ENCODE data around the gene NPAS3. TPM values are rescaled to one million over a fixed set of nuclear protein-coding genes. Genes with fewer than 3 reads are reported as not detected.

The NPAS3 gene
- total RNA-seq, 1 donor, result 0.86 TPM

DNA sequence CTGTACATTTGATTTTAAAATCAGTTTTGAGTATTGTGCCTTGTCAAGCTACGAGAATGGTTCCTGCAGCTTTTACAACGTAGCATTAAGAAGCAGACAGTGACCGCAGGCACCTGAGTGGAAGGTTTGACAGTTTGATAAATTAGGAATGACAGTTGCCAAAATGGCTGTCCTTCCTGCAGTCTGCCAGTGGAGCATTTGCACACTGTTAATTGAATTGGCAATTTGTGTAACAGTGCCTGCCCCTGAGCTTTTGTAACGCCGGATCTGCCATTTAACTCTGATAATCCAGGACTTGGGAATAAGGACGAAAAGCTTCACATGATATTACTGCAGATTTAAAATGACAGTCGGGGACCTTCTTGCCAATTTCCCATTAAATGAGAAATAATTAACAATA lies 385.3 kb downstream of the NPAS3 start:
- H3K4me3 ChIP-seq (ENCODE audit: low read depth, low read length), result no peak overlapping the region
- TF ChIP-seq, protein P1, sequence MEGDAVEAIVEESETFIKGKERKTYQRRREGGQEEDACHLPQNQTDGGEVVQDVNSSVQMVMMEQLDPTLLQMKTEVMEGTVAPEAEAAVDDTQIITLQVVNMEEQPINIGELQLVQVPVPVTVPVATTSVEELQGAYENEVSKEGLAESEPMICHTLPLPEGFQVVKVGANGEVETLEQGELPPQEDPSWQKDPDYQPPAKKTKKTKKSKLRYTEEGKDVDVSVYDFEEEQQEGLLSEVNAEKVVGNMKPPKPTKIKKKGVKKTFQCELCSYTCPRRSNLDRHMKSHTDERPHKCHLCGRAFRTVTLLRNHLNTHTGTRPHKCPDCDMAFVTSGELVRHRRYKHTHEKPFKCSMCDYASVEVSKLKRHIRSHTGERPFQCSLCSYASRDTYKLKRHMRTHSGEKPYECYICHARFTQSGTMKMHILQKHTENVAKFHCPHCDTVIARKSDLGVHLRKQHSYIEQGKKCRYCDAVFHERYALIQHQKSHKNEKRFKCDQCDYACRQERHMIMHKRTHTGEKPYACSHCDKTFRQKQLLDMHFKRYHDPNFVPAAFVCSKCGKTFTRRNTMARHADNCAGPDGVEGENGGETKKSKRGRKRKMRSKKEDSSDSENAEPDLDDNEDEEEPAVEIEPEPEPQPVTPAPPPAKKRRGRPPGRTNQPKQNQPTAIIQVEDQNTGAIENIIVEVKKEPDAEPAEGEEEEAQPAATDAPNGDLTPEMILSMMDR (IDR thresholded peaks at IDR 0.05; ENCODE audit: insufficient read depth, low read depth, low read length), result no peak
- no peak for DNase-seq (ENCODE audit: low read depth)

DNA sequence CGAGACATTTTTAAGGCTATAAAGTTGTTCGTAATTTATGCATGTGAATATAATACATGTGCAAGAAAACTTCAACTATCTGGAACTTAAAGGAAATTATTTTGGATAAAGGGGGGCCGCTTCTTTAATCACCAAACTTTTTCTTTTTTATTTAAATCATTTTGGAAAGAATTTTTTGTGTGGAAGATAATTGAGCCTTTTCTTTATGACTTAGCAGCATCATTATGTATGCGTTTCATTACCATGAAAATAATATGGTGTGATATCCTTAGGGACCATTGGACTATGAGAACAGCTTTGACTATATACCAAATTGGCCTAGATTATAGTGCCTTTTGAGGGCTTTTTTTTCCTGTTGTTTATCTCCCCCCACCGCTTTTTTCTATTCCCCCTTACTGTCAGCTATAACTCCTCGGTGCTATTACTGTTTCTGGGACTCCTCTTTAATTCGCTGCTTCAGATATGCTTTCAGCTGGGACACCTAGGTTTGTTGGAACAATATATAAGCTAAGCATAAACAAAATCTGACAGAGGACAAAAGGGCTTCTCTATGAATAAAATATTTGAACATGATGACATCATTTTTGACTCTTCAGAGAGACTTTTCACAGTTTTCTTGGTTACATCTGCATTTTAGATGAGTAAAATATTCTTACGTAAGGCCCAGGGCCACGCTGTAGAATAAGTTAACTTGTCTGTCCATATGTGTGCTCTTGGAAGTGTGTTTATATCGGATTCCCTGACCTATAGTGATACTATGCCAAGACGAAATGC lies 392.7 kb downstream of the NPAS3 start:
- no peak overlapping the region for H3K4me3 ChIP-seq (ENCODE audit: low read depth, low read length)
- TF ChIP-seq, protein P1 (IDR thresholded peaks at IDR 0.05; ENCODE audit: insufficient read depth, low read depth, low read length), result no peak
- no peak for DNase-seq (ENCODE audit: low read depth)

DNA sequence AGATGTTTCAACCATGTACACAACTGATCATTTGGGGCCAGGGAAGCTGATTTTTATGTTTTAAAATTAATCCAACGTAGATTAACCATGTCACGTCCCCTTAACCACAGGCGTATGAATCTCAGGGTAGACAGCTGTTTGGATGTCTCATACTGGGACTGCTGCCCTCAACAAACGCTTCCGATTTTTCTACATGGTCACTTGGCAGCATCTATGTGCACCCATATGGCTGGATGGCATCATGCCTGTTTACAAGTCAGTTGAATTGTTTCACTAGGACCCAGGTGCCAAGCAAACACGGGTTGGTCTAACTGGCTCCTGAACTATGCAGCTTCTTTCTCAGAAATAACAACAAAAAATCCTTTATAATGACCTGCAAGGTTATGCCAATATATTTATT lies 393.8 kb downstream of the NPAS3 start:
- TF ChIP-seq, protein P1 (IDR thresholded peaks at IDR 0.05; ENCODE audit: insufficient read depth, low read depth, low read length), result no peak
- DNase-seq (ENCODE audit: low read depth), result no peak
- no peak overlapping the region for H3K4me3 ChIP-seq (ENCODE audit: low read depth, low read length)

DNA sequence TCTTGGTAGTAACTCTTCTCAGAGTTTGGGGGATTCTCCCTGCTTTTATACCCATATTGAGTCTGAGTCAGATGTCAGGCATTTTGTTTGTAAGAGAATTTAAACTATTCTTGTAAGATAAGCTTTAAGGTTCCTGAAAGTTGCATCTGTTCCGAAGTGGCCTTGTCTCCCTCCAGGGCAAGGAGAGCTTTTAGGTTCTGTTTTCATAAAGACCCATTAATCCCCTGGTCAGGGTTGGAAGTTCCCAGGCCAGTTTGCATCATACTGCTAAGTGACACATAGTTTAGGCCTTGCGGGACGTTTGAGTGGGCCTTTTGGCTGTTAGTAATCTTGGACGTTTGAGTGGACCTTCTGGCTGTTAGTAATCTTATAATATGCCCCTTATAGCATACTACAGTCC lies 396.7 kb downstream of the NPAS3 start:
- TF ChIP-seq, protein P1 (IDR thresholded peaks at IDR 0.05; ENCODE audit: insufficient read depth, low read depth, low read length), result no peak
- H3K4me3 ChIP-seq (ENCODE audit: low read depth, low read length), result no peak overlapping the region
- DNase-seq (ENCODE audit: low read depth), result peak; percentile 32

DNA sequence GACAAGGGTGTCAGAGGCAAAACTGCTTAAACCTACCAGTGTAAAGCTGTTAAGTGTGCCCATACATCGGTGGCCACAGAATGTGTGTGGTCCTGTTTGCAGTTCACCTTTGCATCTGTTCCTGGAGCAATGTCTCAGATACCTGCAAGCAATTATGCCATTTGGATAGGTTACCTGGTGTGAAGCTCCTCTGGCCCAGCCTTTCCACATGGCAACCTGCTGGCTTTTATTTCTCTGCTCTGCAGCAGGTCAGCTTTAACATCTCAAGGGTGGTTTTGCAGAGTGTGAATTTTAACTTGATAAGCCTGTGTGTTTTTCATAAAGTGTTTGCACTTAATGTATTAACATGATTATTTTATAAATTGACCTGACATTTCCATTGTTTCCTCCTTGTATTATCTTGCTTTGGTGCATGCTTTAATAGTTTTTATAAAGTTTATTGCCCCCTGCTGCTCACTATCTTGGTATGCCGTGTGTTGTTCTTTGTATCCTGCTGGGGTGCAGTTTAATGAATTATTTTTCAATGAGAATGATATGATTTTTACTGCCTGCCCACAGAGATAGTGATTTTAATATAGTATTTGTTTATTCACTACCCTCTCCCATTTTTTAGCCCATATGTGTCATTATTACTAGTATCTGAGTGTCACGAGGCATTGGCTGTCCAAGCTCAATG lies 403.8 kb downstream of the NPAS3 start:
- DNase-seq (ENCODE audit: low read depth), result no peak
- H3K4me3 ChIP-seq (ENCODE audit: low read depth, low read length), result no peak overlapping the region
- TF ChIP-seq, protein P1 (IDR thresholded peaks at IDR 0.05; ENCODE audit: insufficient read depth, low read depth, low read length), result no peak

DNA sequence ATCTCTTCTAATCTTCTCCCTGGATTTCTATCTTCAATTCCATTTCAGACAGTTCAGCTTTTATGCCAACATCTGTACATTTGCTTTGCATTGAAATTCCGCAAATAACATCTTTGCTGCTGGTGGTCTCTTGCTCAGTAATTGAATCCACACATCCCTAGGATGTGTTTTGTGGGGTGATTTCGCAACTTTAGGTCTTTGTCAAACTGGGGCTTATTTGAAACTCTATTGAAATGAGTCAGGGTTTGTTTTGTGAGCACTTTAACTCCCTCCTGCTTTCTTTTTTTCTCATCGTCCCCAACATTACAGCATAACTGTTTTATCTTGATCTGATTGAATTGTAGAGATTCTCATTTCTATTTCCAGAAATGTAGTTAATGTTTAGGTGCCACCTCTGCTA lies 404.3 kb downstream of the NPAS3 start:
- TF ChIP-seq, protein P1 (IDR thresholded peaks at IDR 0.05; ENCODE audit: insufficient read depth, low read depth, low read length), result no peak
- DNase-seq (ENCODE audit: low read depth), result peak; percentile 22
- H3K4me3 ChIP-seq (ENCODE audit: low read depth, low read length), result no peak overlapping the region

Measured in fibroblast of villous mesenchyme (primary cell).